Heart right ventricle (tissue), 16 donors: Measurements from ENCODE around the gene JAM3. TPM values are rescaled to one million over a fixed set of nuclear protein-coding genes. Genes with fewer than 3 reads are reported as not detected.

Experiments
- ATAC-seq, 8 donors: fragments of 200-7000 bp; cut with Tn5 transposase; one replicate each; pipeline ENCODE4 v1.9.1; 2020; ENCODE audit warnings: mild to moderate bottlenecking in 8 of 8, moderate library complexity in 8 of 8, moderate number of reproducible peaks in 1 of 8
- DNase-seq, 2 donors: peaks; one replicate each; pipeline ENCODE4 v3.0.0-alpha.2; 2020
- H3K27ac ChIP-seq, 10 donors: fragments of 200-600 bp; sonication (generic) in 2 of 10; one replicate each; pipeline versions ENCODE4 v1.5.0 to v1.8.0; 2020 to 2022; ENCODE audit warnings: mild to moderate bottlenecking in 3 of 10
- H3K27me3 ChIP-seq, 7 donors: fragments of 200-600 bp; one replicate each; pipeline ENCODE4 v1.8.0; 2021 to 2022; ENCODE audit warnings: mild to moderate bottlenecking in 2 of 7
- H3K36me3 ChIP-seq, 9 donors: fragments of 200-600 bp; sonication (generic) in 1 of 9; one replicate each; pipeline versions ENCODE4 v1.5.0 to v1.8.0; 2020 to 2022; ENCODE audit warnings: mild to moderate bottlenecking in 2 of 9
- H3K4me1 ChIP-seq, 9 donors: fragments of 200-600 bp; sonication (generic) in 1 of 9; one replicate each; pipeline versions ENCODE4 v1.5.0 to v1.8.0; 2020 to 2022; ENCODE audit warnings: mild to moderate bottlenecking in 4 of 9
- H3K4me3 ChIP-seq, 10 donors: fragments of 200-600 bp; sonication (generic) in 2 of 10; one replicate each; pipeline versions ENCODE4 v1.5.0 to v1.8.0; 2020 to 2022; ENCODE audit warnings: mild to moderate bottlenecking in 7 of 10, moderate library complexity in 2 of 10
- H3K9me3 ChIP-seq, 11 donors: fragments of 200-600 bp in 10 of 11; sonication (generic) in 2 of 11; one replicate each; pipeline versions ENCODE4 v1.5.0 to v1.8.0; 2013 to 2022; ENCODE audit warnings: mild to moderate bottlenecking in 2 of 11, control low read depth in 1 of 11, moderate library complexity in 1 of 11
- WGBS, 2 donors: extraction: QIAGEN DNeasy Blood & Tissue Kit; methylation state at CpG; one replicate each; pipeline ENCODE4 v1.1.7; 2013; ENCODE audit warnings: inconsistent platforms in 1 of 2; 5-methylcytosine and 5-hydroxymethylcytosine counted together
- intact Hi-C, 10 donors: fragments of 100-400 bp; cut with DNase I; formaldehyde crosslinking; loops; one replicate each; pipeline versions ENCODE4 v1.11.1 to v1.14.2; 2022
- polyA plus RNA-seq, 2 donors: library from polyadenylated mRNA; stranded (reverse); fragments of 200-250 nt; gene quantifications; one replicate each; pipeline ENCODE4 v1.2.3, GENCODE V29; 2013
- total RNA-seq, 10 donors: library from RNA; stranded (reverse); fragmentation: NEBNext Ultra II Directional in 3 of 10; extraction: Animal tissue kit (Norgen Biotek cat#: 25700) in 3 of 10; gene quantifications; one replicate each; pipeline versions ENCODE4 v1.2.1 to v1.2.4, GENCODE V29; 2021 to 2023
- TF ChIP-seq, protein P1 (sequence below), 9 donors: fragments of 200-600 bp; sonication (generic) in 2 of 9; IDR thresholded peaks; one replicate each; pipeline versions ENCODE4 v1.5.0 to v1.8.0; 2021 to 2022; ENCODE audit warnings: antibody characterized with exemption in 9 of 9, mild to moderate bottlenecking in 5 of 9, moderate library complexity in 1 of 9
- donor health status: Arrhythmogenic right ventricular cardiomyopathy.
- donor health status: ischemic (EF 13 %, LVEDD 7.1; RV severe dilation, severe dysfunction).
- donor health status: healthy with polysubstance abuse.
- donor health status: DM: no; HTN: yes; CAD: no.
- donor health status: DM: no; HTN: no; CAD: no.
- donor health status: ischemic (EF 25% LVEDD 6.9; RV normal size, moderate dysfunction).
- donor health status: ischemic (EF 25% LVEDD 5.7; RV mildly dilated, moderate dysfunction).
- donor health status: healthy.
- donor health status: DM: yes; HTN: yes; CAD: no.
- donor health status: Ischemic cardiomyopathy.
- donor health status: ischemic (EF 35%, LVEDD 5.7; RV mildly dilated, moderate dysfunction).
- donor health status: nonischemic (EF 11% LVEDD 7.7; RV severe dilation, severe dysfunction).
- donor health status: DM: yes; HTN: yes; CAD: no.
- donor health status: PGD.
- donor health status: ischemic (EF 29% LVEDD 5.4; RV normal size, mild dysfunction).
- donor health status: nonischemic (EF 23%, LVEDD 6.1; RV moderate dilation, normal function).

Gene JAM3
- total and polyA plus RNA-seq, 12 donors = 12.7 to 55.4 (median 29.0) TPM

DNA sequence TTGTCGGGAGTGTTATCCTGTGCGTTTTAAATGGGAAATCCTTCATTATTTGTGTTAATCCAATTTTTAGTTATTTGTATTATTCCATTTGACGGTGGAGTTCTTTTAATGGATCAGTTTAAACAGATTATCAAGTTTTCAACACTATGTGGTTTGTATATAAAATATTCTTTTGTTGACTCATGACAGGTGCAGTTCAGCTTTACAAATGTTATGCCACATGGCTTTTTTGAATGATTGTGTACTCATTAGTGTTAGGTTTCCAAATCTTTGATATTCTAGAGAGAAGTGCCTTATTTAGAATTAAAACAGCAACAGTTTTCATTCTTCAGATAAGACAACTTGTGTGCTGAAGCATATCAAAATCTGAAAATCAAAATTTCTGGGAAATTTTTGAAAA, 2.4 kb downstream of the JAM3 start:
- TF ChIP-seq, protein P1, sequence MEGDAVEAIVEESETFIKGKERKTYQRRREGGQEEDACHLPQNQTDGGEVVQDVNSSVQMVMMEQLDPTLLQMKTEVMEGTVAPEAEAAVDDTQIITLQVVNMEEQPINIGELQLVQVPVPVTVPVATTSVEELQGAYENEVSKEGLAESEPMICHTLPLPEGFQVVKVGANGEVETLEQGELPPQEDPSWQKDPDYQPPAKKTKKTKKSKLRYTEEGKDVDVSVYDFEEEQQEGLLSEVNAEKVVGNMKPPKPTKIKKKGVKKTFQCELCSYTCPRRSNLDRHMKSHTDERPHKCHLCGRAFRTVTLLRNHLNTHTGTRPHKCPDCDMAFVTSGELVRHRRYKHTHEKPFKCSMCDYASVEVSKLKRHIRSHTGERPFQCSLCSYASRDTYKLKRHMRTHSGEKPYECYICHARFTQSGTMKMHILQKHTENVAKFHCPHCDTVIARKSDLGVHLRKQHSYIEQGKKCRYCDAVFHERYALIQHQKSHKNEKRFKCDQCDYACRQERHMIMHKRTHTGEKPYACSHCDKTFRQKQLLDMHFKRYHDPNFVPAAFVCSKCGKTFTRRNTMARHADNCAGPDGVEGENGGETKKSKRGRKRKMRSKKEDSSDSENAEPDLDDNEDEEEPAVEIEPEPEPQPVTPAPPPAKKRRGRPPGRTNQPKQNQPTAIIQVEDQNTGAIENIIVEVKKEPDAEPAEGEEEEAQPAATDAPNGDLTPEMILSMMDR (IDR thresholded peaks at IDR 0.05) = no peak
- peaks cover 0 to 31% (median 0%) of the 10 kb centered on the region in 7 donors for H3K27me3 ChIP-seq
- H3K4me3 ChIP-seq = no peak overlapping the region
- H3K9me3 ChIP-seq = no peaks in the 10 kb centered on the region
- ATAC-seq (no peak), DNase-seq (no peak)
- 90 to 94% methylated on average over 3 of the region's 3 CpGs for WGBS, 2 donors
- no peak overlapping the region for H3K27ac ChIP-seq
- H3K36me3 ChIP-seq = no peaks in the 10 kb centered on the region
- peaks cover 0 to 28% (median 18%) of the 10 kb centered on the region in 9 donors for H3K4me1 ChIP-seq
- intact Hi-C loops = loop anchor here in 3 of 10 donors (5.0 kb wide), 2 partner anchors 51 to 56 kb away; no protein-coding TSS in a partner anchor

- no peak overlapping the region for H3K27ac ChIP-seq
These were observed 3.0 kb downstream of the JAM3 start for GRCh38 chr11:134071766-134072402.

GRCh38 chr11:134072844-134073243, 4.0 kb downstream of the JAM3 start:
- H3K4me1 ChIP-seq = peaks cover 0 to 28% (median 18%) of the 10 kb centered on the region in 9 donors
- H3K4me3 ChIP-seq = no peak overlapping the region
- 83% methylated on average over 4 of the region's 4 CpGs for WGBS, 2 donors
- TF ChIP-seq, protein P1 (IDR thresholded peaks at IDR 0.05) = no peak
- intact Hi-C loops = loop anchor here in 3 of 10 donors (5.0 kb wide), 2 partner anchors 49 to 54 kb away; no protein-coding TSS in a partner anchor
- no peak overlapping the region for H3K27ac ChIP-seq
- DNase-seq (no peak), ATAC-seq (no peak)
- no peaks in the 10 kb centered on the region for H3K9me3 ChIP-seq
- H3K36me3 ChIP-seq = no peaks in the 10 kb centered on the region
- peaks cover 0 to 25% (median 0%) of the 10 kb centered on the region in 7 donors for H3K27me3 ChIP-seq

More at GRCh38 chr11:134071766-134072402, 3.0 kb downstream of the JAM3 start:
- Histone ChIP-seq H3K27me3 (peaks cover 0 to 31% (median 0%) of the 10 kb centered on the region in 7 donors), H3K36me3 (no peaks in the 10 kb centered on the region), H3K9me3 (no peaks in the 10 kb centered on the region), H3K4me1 (peaks cover 0 to 28% (median 18%) of the 10 kb centered on the region in 9 donors), H3K4me3 (no peak overlapping the region)
- WGBS, 2 donors = 94% methylated on average over 3 of the region's 3 CpGs
- intact Hi-C loops = loop anchor here in 3 of 10 donors (5.0 kb wide), 2 partner anchors 50 to 55 kb away; no protein-coding TSS in a partner anchor
- TF ChIP-seq, protein P1 (IDR thresholded peaks at IDR 0.05) = peak in 1 of 9 donors; percentile 26
- DNase-seq = no peak
- no peak for ATAC-seq

DNA sequence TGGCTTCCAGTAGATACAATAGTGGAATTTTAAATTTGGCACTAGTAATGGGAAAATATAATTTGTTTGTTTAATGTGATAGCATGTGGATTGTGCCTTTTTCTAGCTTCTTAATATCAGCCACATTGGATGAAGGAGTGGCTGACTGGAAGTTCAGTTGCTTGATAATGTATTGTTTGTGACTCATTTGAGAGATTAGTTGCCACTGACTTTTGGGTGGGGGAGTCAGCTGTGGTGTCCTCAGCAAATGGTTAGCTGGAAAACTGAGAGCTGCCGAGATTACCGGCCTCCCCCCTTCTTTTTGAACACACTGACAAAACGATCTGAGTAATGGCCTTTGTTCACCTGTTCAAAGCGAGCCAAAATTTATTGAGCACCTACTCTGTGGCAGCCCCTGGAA, 5.5 kb downstream of the JAM3 start:
- Histone ChIP-seq H3K4me3 (no peak overlapping the region), H3K9me3 (no peaks in the 10 kb centered on the region), H3K27me3 (peaks cover 0 to 10% (median 0%) of the 10 kb centered on the region in 7 donors), H3K27ac (no peak overlapping the region), H3K36me3 (no peaks in the 10 kb centered on the region), H3K4me1 (peaks cover 0 to 25% (median 16%) of the 10 kb centered on the region in 9 donors)
- ATAC-seq = no peak
- DNase-seq = no peak
- TF ChIP-seq, protein P1 (IDR thresholded peaks at IDR 0.05) = no peak
- 59 to 80% methylated on average over 4 of the region's 4 CpGs for WGBS, 2 donors
- intact Hi-C loops = loop anchor here in 3 of 10 donors (5.0 kb wide), 2 partner anchors 48 to 53 kb away; no protein-coding TSS in a partner anchor
